HepG2 (cell line): Measurements from ENCODE around the gene PCYT2. TPM values are rescaled to one million over a fixed set of nuclear protein-coding genes. Genes with fewer than 3 reads are reported as not detected.
A peak's percentile ranks its signal among the peaks of the same experiment; 100 is the strongest.

Source experiments
- DPF2 ChIP-seq: sonication (generic); formaldehyde crosslinking; IDR thresholded peaks from 2 replicates; pipeline ENCODE4 v1.4.0; 2020; ENCODE audit warnings: mild to moderate bottlenecking, low read depth, missing genetic modification reagents, borderline replicate concordance
- HMG20B ChIP-seq: conservative IDR thresholded peaks from 2 replicates; pipeline ENCODE4 v1.6.1; 2016; ENCODE audit warnings: missing genetic modification reagents, missing compliant biosample characterization
- NFE2 ChIP-seq: sonication (generic); formaldehyde crosslinking; IDR thresholded peaks from 2 replicates; pipeline ENCODE4 v1.4.0; 2020; ENCODE audit warnings: missing genetic modification reagents
- PATZ1 ChIP-seq: sonication (generic); formaldehyde crosslinking; IDR thresholded peaks from 2 replicates; pipeline ENCODE4 v1.4.0; 2020; ENCODE audit warnings: missing genetic modification reagents
- POLR2AphosphoS5 ChIP-seq: IDR thresholded peaks from 2 replicates; pipeline ENCODE4 v1.6.1; 2012; ENCODE audit warnings: low read depth, low read length
- RBFOX2 ChIP-seq: fragments of 200-400 bp; formaldehyde crosslinking; IDR thresholded peaks from 2 replicates; pipeline ENCODE4 v1.6.1; 2017; ENCODE audit warnings: low read depth, mild to moderate bottlenecking, low read length
- RBM22 ChIP-seq: fragments of 200-400 bp; formaldehyde crosslinking; optimal IDR thresholded peaks from 2 replicates; pipeline ENCODE3; 2017; ENCODE audit warnings: mild to moderate bottlenecking, low read length, moderate library complexity
- SMAD3 ChIP-seq: sonication (generic); formaldehyde crosslinking; IDR thresholded peaks from 2 replicates; pipeline ENCODE4 v1.4.0; 2020; ENCODE audit warnings: missing genetic modification reagents
- SOX5 ChIP-seq: IDR thresholded peaks from 2 replicates; pipeline ENCODE4 v1.6.1; 2016; ENCODE audit warnings: borderline replicate concordance
- SRSF4 ChIP-seq: fragments of 200-400 bp; formaldehyde crosslinking; IDR thresholded peaks from one replicate; pipeline ENCODE4 v1.6.1; 2018; ENCODE audit warnings: mild to moderate bottlenecking, low read depth, low read length, moderate library complexity; ENCODE audit not compliant: poor library complexity, severe bottlenecking
- ZBTB20 ChIP-seq: sonication (generic); formaldehyde crosslinking; IDR thresholded peaks from 2 replicates; pipeline ENCODE4 v1.8.1; 2023; ENCODE audit warnings: missing genetic modification reagents, low read depth, mild to moderate bottlenecking, borderline replicate concordance
- ZKSCAN5 ChIP-seq: sonication (generic); formaldehyde crosslinking; IDR thresholded peaks from 2 replicates; pipeline ENCODE4 v1.5.1; 2020; ENCODE audit warnings: mild to moderate bottlenecking, missing genetic modification reagents
- ZNF282 ChIP-seq: fragments of 450-650 bp; IDR thresholded peaks from 2 replicates; pipeline ENCODE4 v1.6.1; 2018; ENCODE audit not compliant: partially characterized antibody
- ZNF383 ChIP-seq: sonication (generic); formaldehyde crosslinking; IDR thresholded peaks from 2 replicates; pipeline ENCODE4 v1.4.0; 2020; ENCODE audit warnings: missing genetic modification reagents, mild to moderate bottlenecking, borderline replicate concordance
- ZNF460 ChIP-seq: sonication (generic); formaldehyde crosslinking; IDR thresholded peaks from 2 replicates; pipeline ENCODE4 v1.5.1; 2020; ENCODE audit warnings: missing genetic modification reagents, mild to moderate bottlenecking, borderline replicate concordance
- ZNF552 ChIP-seq: sonication (generic); formaldehyde crosslinking; IDR thresholded peaks from 2 replicates; pipeline ENCODE4 v1.9.0; 2022; ENCODE audit warnings: missing genetic modification reagents, mild to moderate bottlenecking, borderline replicate concordance
- ZNF687 ChIP-seq: sonication (generic); formaldehyde crosslinking; IDR thresholded peaks from 2 replicates; pipeline ENCODE4 v1.5.1; 2020; ENCODE audit warnings: mild to moderate bottlenecking, missing genetic modification reagents, moderate library complexity
- ZSCAN25 ChIP-seq: sonication (generic); formaldehyde crosslinking; IDR thresholded peaks from 2 replicates; pipeline ENCODE4 v1.8.0; 2022; ENCODE audit warnings: mild to moderate bottlenecking, missing genetic modification reagents
- ZSCAN5A ChIP-seq: sonication (generic); formaldehyde crosslinking; IDR thresholded peaks from 2 replicates; pipeline ENCODE4 v1.8.0; 2022; ENCODE audit warnings: mild to moderate bottlenecking, missing genetic modification reagents, borderline replicate concordance
- polyA plus RNA-seq, 8 experiments: library from polyadenylated mRNA; depleted of rRNA in 3 of 8; stranded (reverse) in 7 of 8; unstranded in 1 of 8; fragments of >200 nt; fragmentation: Illumina TruSeq in 4 of 8; extraction: Trizol in 4 of 8; gene quantifications; 2 replicates each; pipeline versions ENCODE4 v1.2.1 to v1.2.3, GENCODE V29; 2011 to 2016; ENCODE audit warnings: low read depth in 4 of 8, missing spikeins in 1 of 8, mixed read lengths in 1 of 8; ENCODE audit not compliant: insufficient read depth in 1 of 8
- total RNA-seq, 5 experiments: library from RNA; depleted of rRNA; stranded (reverse); fragments of >200 nt; fragmentation: Illumina TruSeq; extraction: Trizol; gene quantifications; 2 replicates each; pipeline ENCODE4 v1.2.3, GENCODE V29; 2016; ENCODE audit warnings: low read depth in 1 of 5

The PCYT2 gene
- total and polyA plus RNA-seq, 2 of the 13 experiments (the other 11 are each of a cell fraction or from before 2014, with no cell fraction given) = 147 to 297 TPM

GRCh38 chr17:81951785-81952684, 40.8 kb upstream of the PCYT2 start (continued):
- TF ChIP-seq PATZ1 (peak; percentile 35; the same call in 1 of the 2 replicates), ZNF460 (CRISPR knock-in tag) (peak; percentile 83), SRSF4 (peak; percentile 43), SMAD3 (CRISPR knock-in tag) (0 out of 2 replicates have a peak, but pooled peaks have one; percentile 38), ZNF687 (no peak), DPF2 (CRISPR knock-in tag) (no peak), HMG20B (CRISPR knock-in tag) (0 out of 2 replicates have a peak, but pooled peaks have one; percentile 37), ZNF552 (CRISPR knock-in tag) (no peak), POLR2AphosphoS5 (peak; percentile 55; the same call in 1 of the 2 replicates), NFE2 (CRISPR knock-in tag) (no peak), RBM22 (peak; percentile 97), ZSCAN5A (CRISPR knock-in tag) (no peak), ZSCAN25 (CRISPR knock-in tag) (peak; percentile 60; the same call in 1 of the 2 replicates), ZKSCAN5 (no peak), ZBTB20 (CRISPR knock-in tag) (no peak), RBFOX2 (no peak), ZNF383 (CRISPR knock-in tag) (no peak), SOX5 (peak; percentile 14; the same call in 1 of the 2 replicates), ZNF282 (no peak)
